HG03469 (cell line): Measurements from ENCODE around the gene CFD.

ENCODE experiments used
- ATAC-seq: cut with Tn5 transposase; IDR thresholded peaks from one replicate; pipeline ENCODE4 v1.9.1; 2021; ENCODE audit warnings: mild to moderate bottlenecking, moderate library complexity, moderate number of reproducible peaks; ENCODE audit not compliant: unreplicated experiment

The CFD gene

GRCh38 chr19:903266-903797 lies 43.9 kb downstream of the CFD start:
- no peak for ATAC-seq

GRCh38 chr19:904545-904944 lies 45.1 kb downstream of the CFD start:
- no peak for ATAC-seq

GRCh38 chr19:906480-906879 lies 47.0 kb downstream of the CFD start:
- no peak for ATAC-seq

DNA sequence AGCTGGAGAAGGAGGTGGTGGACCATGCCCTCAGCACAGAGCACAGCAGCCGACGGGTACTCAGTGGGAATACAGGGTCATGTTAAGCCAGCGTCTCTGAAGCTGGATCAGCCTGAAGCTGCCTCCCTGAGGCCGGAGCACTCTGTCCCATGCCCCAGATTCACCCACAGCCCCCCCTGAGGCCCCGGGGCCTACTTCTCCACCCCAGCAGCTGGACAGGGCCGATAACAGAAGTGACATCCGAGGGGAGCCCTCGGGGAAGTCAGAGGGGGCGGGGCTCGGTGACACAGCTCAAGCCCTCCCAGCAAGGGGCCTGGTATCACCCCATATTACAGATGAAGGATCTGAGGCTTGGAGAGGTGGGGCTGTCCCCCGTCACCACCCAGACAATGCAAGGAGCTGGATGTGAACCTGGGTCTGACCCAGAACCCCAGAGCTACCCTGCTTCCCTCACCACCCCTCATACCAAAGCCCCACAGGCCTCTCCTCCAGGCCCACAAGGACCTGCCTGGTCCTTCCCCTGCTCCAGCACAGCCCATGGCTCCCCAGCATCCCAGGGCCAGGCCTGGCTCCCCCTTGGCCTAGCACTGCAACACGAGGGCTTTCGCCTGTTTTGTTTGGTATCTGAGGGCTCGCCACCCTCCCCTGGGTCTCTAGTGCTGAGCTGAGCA lies 47.9 kb downstream of the CFD start:
- no peak for ATAC-seq

DNA sequence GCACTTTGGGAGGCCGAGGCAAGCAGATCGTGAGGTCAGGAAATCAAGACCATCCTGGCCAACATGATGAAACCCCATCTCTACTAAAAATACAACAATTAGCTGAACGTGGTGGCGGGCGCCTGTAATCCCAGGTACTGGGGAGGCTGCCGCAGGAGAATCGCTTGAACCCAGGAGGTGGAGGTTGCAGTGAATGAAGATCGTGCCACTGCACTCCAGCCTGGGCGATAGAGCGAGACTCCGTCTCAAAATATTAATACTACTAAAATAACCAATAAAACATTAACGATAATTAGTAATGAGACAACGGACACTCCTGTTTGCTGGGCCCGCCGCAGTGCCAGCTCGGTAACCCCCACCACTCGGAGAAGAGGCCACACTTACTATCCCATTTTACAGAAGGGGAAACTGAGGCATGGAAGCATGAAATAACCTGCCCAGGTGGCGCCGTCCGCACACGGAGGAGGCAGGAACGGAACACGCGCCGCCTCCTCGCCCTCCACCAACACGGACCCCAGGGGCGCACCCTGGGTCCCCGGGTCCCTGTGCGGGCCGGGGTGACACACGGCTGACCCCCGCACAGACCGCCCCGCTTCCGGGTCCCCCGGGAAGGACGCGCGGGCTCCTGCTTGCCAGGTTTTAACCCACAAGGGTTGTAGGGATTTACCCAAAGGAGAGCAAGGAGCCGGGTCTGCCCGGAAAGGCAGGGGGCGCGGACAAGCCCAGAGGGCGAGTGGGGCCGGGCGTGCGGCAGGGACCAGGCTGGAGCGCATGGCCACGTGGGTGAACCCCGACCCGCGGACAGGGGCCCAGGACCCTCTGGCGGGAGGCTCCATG lies 52.0 kb downstream of the CFD start:
- no peak for ATAC-seq

- no peak for ATAC-seq
Measured at GRCh38 chr19:912181-913079, 53.0 kb downstream of the CFD start.
